ENCODE results near the gene RAB30.

DNA sequence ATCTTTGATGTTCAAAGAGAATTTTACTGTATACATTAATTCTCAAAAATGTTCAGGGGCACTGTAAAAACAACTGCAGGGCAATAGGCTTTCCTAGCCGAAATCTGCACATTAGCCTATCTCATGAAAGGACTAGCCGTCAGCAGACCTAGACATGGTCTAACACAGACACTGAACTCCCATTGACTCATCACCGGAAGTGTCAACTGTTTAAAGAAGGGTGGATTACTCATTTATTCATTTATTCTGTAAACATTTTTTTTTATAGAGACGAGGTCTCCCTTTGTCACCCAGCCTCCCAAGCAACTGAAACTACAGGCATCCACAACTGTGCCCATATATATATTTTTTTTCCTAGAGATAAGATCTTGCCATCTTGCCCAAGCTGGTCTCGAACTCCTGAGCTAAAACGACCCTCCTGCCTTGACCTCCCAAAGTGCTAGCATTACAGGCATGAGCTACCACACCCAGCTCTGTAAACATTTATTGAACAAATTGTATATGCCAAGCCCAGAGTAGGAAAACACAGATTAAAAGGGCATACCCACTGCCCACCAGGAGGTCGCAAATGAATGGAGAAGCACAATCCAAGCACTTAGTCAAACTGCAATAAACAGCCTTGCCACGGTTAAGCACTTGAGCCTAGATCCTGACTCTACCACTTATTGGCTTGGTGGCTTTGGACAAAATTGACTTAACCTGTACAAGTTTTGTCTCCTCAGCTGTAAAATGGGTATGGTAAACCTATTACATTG lies 26.6 kb downstream of the RAB30 start:
- TF ChIP-seq E4F1 (CRISPR knock-in tag; IDR thresholded peaks at IDR 0.05; ENCODE audit: borderline replicate concordance) = no peak
- no peak for TF ChIP-seq ZNF174 (CRISPR knock-in tag; IDR thresholded peaks at IDR 0.05)
